Endothelial cell of umbilical vein (primary cell): ENCODE results near the gene SLC16A6. TPM values are rescaled to one million over a fixed set of nuclear protein-coding genes. Genes with fewer than 3 reads are reported as not detected.

Experiments used
- BruUV-seq: library from RNA; stranded (reverse); fragments of 400-500 nt; replicated peaks from 2 replicates; lab custom pipeline; 2021; lab: Mats Ljungman, UMichigan
- CTCF ChIA-PET: fragments of 300-600, 350-600 bp; sonication (Branson Sonifier 250); formaldehyde crosslinking; loops from one replicate; lab custom pipeline; 2021; ENCODE audit warnings: antibody characterized with exemption, inconsistent platforms; lab: Charles Lee
- POLR2A ChIA-PET: fragments of 300-600, 350-600 bp; sonication (Branson Sonifier 250); formaldehyde crosslinking; loops from one replicate; lab custom pipeline; 2021; ENCODE audit warnings: antibody characterized with exemption, inconsistent platforms; lab: Charles Lee
- DNase-seq: peaks from one replicate; pipeline ENCODE4 v3.0.0-alpha.2; 2011; ENCODE audit warnings: low read depth, low spot score
- FAIRE-seq: peaks from 2 replicates; lab custom pipeline; 2011; peaks lifted over from hg19 to GRCh38; lab: Jason Lieb, UNC
- H2AFZ ChIP-seq: 2 replicates; pipeline ENCODE4 v1.6.0; 2012; ENCODE audit warnings: low read depth, low read length, control low read depth, inconsistent platforms
- H3K27ac ChIP-seq: 2 replicates; pipeline ENCODE4 v1.5.1; 2011; ENCODE audit warnings: low read depth, mild to moderate bottlenecking, control low read depth, low read length, moderate library complexity; ENCODE audit not compliant: insufficient read depth
- H3K27me3 ChIP-seq, 2 experiments: 2 replicates each; pipeline versions ENCODE4 v1.6.0 to v1.6.1; 2011; ENCODE audit warnings: low read length in 2 of 2, mixed read lengths in 1 of 2; ENCODE audit not compliant: control insufficient read depth in 2 of 2, insufficient read depth in 2 of 2
- H3K36me3 ChIP-seq, 2 experiments: 2 replicates in 1 of 2; 3 replicates in 1 of 2; pipeline ENCODE4 v1.5.1; 2011; ENCODE audit warnings: low read length in 2 of 2, mild to moderate bottlenecking in 1 of 2, moderate library complexity in 1 of 2; ENCODE audit not compliant: control insufficient read depth in 2 of 2, insufficient read depth in 2 of 2; ENCODE audit errors: extremely low read depth in 1 of 2
- H3K4me1 ChIP-seq: 3 replicates; pipeline ENCODE4 v1.5.1; 2011; ENCODE audit warnings: mild to moderate bottlenecking, low read length; ENCODE audit not compliant: control insufficient read depth, insufficient read depth; ENCODE audit errors: extremely low read depth
- H3K4me2 ChIP-seq: 2 replicates; pipeline ENCODE4 v1.6.1; 2011; ENCODE audit warnings: low read length, control low read depth, mixed read lengths; ENCODE audit not compliant: insufficient read depth
- H3K4me3 ChIP-seq, 3 experiments: fragments of 200-600 bp in 1 of 3; sonication (generic), shearing (Covaris generic) in 1 of 3; replicated peaks in 1 of 3; 2 replicates each; pipeline ENCODE4 v1.5.1; 2011 to 2016; ENCODE audit warnings: control low read depth in 3 of 3, low read length in 3 of 3, mild to moderate bottlenecking in 2 of 3, inconsistent platforms in 1 of 3, low read depth in 1 of 3, moderate library complexity in 1 of 3; ENCODE audit not compliant: insufficient read depth in 1 of 3
- H3K79me2 ChIP-seq: 2 replicates; pipeline ENCODE4 v1.6.0; 2012; ENCODE audit warnings: low read length, inconsistent platforms; ENCODE audit not compliant: control insufficient read depth, insufficient read depth
- H3K9ac ChIP-seq: replicated peaks from 2 replicates; pipeline ENCODE3; 2011; ENCODE audit warnings: low read length, control low read depth; ENCODE audit not compliant: insufficient read depth; ENCODE audit errors: extremely low read depth
- H3K9me1 ChIP-seq: replicated peaks from 3 replicates; pipeline ENCODE4 v1.6.0; 2011; ENCODE audit warnings: mild to moderate bottlenecking, low read length; ENCODE audit not compliant: control insufficient read depth, insufficient read depth; ENCODE audit errors: extremely low read depth
- H3K9me3 ChIP-seq: replicated peaks from 2 replicates; pipeline ENCODE4 v1.5.1; 2012; ENCODE audit warnings: low read length, inconsistent platforms; ENCODE audit not compliant: control insufficient read depth, insufficient read depth
- H4K20me1 ChIP-seq: replicated peaks from 2 replicates; pipeline ENCODE3; 2011; ENCODE audit warnings: mild to moderate bottlenecking, low read length; ENCODE audit not compliant: control insufficient read depth, insufficient read depth; ENCODE audit errors: extremely low read depth
- FOS ChIP-seq: IDR thresholded peaks from 2 replicates; pipeline ENCODE4 v1.6.1; 2011; ENCODE audit warnings: mild to moderate bottlenecking, low read length, moderate library complexity, borderline replicate concordance; ENCODE audit not compliant: insufficient read depth
- GATA2 ChIP-seq: IDR thresholded peaks from 2 replicates; pipeline ENCODE4 v1.7.0; 2011; ENCODE audit warnings: low read depth, mild to moderate bottlenecking, moderate library complexity, mixed read lengths, low read length; ENCODE audit not compliant: insufficient read length, insufficient read depth
- POLR2A ChIP-seq: IDR thresholded peaks from 2 replicates; pipeline ENCODE4 v1.6.1; 2012; ENCODE audit warnings: low read depth, mild to moderate bottlenecking, control low read depth, low read length
- POLR2AphosphoS5 ChIP-seq: IDR thresholded peaks from 2 replicates; pipeline ENCODE4 v1.6.1; 2012; ENCODE audit warnings: low read depth, mild to moderate bottlenecking, control low read depth, low read length, moderate library complexity; ENCODE audit not compliant: insufficient read depth
- dilution Hi-C: fragments of 300-500 bp; cut with MboI; formaldehyde crosslinking; loops from one replicate; pipeline ENCODE4 v1.15.0; 2019; ENCODE audit warnings: low sequenced_read_pairs; ENCODE audit not compliant: extremely low pct_ligation_motif_present
- intact Hi-C: fragments of 100-400 bp; cut with micrococcal nuclease; formaldehyde crosslinking; loops from one replicate; pipeline ENCODE4 v1.10.0; 2022
- polyA plus RNA-seq, 4 experiments: library from polyadenylated mRNA; depleted of rRNA in 3 of 4; stranded (reverse) in 3 of 4; unstranded in 1 of 4; fragments of >200 nt; gene quantifications; 2 replicates each; pipeline versions ENCODE4 v1.2.1 to v1.2.3, GENCODE V29; 2011 to 2012; ENCODE audit warnings: missing spikeins in 1 of 4
- total RNA-seq: library from RNA; stranded (reverse); gene quantifications from 2 replicates; pipeline ENCODE4 v1.2.3, GENCODE V29; 2021

The SLC16A6 gene
- total and polyA plus RNA-seq, 2 donors (not counting 3 experiments of a cell fraction or from before 2014, with no cell fraction given) = 0.65 to 0.91 TPM

DNA sequence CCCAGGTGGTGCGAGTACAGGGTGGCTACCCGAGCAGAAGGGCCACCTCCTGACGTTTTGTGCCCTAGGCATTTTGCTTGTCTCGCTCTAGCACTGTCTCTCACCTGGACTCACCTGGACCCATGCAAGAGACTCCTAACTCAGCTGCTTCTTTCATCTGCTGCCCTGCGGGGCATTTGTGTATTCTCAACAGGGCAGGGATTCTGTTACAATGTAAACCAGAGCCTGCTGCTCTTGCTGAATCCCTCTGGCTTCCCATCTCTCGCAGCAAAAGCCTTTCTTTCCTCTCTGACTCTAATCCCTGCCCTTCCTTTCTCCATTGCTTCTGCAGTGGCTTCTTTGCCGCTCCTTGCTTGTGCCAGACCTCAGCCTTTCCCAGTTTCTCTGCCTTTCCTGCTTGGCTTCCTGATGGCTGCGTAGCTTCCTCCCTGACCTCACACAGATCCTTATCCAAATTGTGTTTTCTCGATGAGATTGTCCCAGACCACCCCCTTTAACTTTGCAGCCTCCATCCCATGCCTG lies 10.6 kb upstream of the SLC16A6 start:
- peak overlapping the region; percentile 31 for H3K4me2 ChIP-seq
- H3K9ac ChIP-seq = peak overlapping the region; percentile 44
- TF ChIP-seq POLR2A = no peak
- TF ChIP-seq GATA2 = peak; percentile 92
- TF ChIP-seq FOS = peak; percentile 51
- TF ChIP-seq POLR2AphosphoS5 = no peak
- ChIA-PET POLR2A (interaction anchor here (0.6 to 1.6 kb wide), 5 partner anchors 9 to 152 kb away, joined by 3 to 5 read pairs (median 3); no protein-coding TSS in a partner anchor), CTCF (interaction anchor here (0.9 to 3.2 kb wide), 9 partner anchors 9 to 97 kb away, joined by 3 to 48 read pairs (median 4); partner anchors contain the start of genes ARSG and SLC16A6)
- peak; percentile 81 for FAIRE-seq
- no peaks in the 10 kb centered on the region for H3K27me3 ChIP-seq
- dilution Hi-C loops (no loop called here), intact Hi-C loops (loop anchor here (1.0 kb wide), 1 partner anchor 9 kb away; no protein-coding TSS in a partner anchor)
- no peak for DNase-seq
- no TSS peak for BruUV-seq
- H4K20me1 ChIP-seq = no peaks in the 10 kb centered on the region
- no peaks in the 10 kb centered on the region for H3K9me1 ChIP-seq
- peak overlapping the region; percentile 18 for H2AFZ ChIP-seq
- H3K4me1 ChIP-seq = peaks cover 36% of the 10 kb centered on the region
- no peaks in the 10 kb centered on the region for H3K9me3 ChIP-seq
- H3K27ac ChIP-seq = peak overlapping the region; percentile 77
- H3K36me3 ChIP-seq = no peaks in the 10 kb centered on the region
- no peaks in the 10 kb centered on the region for H3K79me2 ChIP-seq
- no peak overlapping the region for H3K4me3 ChIP-seq

DNA sequence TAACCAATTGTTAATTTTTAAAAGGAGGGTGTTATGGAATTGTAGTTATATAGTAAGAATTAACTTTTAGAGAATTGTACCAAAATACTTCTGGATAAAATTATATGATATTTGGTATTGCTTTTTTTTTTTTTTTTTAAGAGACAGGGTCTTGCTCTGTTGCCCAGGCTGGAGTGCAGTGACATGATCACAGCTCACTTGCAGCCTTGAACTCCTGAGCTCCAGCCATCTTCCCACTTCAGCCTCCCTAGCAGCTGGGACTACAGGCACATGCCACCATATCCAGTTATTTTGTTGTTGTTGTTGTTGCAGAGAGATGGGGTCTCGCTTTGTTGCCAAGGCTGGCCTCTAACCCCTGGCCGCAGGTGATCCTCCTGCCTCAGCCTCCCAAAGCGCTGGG lies 8.9 kb upstream of the SLC16A6 start:
- ChIA-PET POLR2A (no interaction called here), CTCF (interaction anchor here (2.0 kb wide), 1 partner anchor 99 kb away, joined by 8 read pairs; no protein-coding TSS in a partner anchor)
- H2AFZ ChIP-seq = no peak overlapping the region
- H3K4me1 ChIP-seq = peaks cover 28% of the 10 kb centered on the region
- no peak for TF ChIP-seq POLR2AphosphoS5
- dilution Hi-C loops = no loop called here
- no peak overlapping the region for H3K4me2 ChIP-seq
- no peaks in the 10 kb centered on the region for H3K79me2 ChIP-seq
- H3K9me1 ChIP-seq = no peaks in the 10 kb centered on the region
- H3K27ac ChIP-seq = no peak overlapping the region
- intact Hi-C loops = no loop called here
- no TSS peak for BruUV-seq
- no peak overlapping the region for H3K4me3 ChIP-seq
- H3K27me3 ChIP-seq = no peaks in the 10 kb centered on the region
- no peak for FAIRE-seq
- H3K9me3 ChIP-seq = no peaks in the 10 kb centered on the region
- DNase-seq = no peak
- H4K20me1 ChIP-seq = no peaks in the 10 kb centered on the region
- no peaks in the 10 kb centered on the region for H3K36me3 ChIP-seq
- H3K9ac ChIP-seq = no peak overlapping the region
